ENCODE measurements around the gene VCAN.

VCAN gene

DNA sequence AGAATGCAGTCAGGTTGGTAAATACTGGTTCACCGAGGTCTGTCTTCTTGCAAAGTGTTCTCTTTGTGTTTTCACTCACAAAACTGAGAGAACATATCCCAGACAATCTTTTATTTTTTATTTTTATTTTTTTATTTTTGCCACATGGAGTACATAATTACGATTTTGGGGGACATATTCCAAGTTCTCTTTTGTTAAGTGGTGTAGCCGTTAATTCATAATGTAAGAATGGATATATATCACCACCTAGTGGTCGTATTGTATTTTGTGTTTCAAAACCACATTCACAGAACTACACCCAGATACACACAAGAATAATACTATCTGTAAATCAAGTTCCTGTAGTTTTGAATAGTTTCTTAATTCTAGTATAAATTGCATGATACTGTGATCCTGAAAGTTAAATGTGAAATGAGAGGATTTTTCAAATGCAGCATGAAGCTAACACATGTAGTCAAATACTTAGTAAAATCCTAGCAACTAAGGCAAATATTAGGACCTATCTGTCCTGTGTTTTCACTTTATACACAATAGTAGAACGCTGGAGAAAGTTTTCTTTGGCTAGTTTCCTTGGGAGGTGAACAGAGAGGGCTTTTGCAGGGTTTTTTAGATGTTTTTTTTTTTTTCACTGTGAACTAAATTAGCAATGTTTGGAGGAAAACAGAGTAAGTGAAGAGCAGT lies 92.7 kb downstream of the VCAN start:
- no peak for DNase-seq (ENCODE audit: low read depth in 2 of 2)

DNA sequence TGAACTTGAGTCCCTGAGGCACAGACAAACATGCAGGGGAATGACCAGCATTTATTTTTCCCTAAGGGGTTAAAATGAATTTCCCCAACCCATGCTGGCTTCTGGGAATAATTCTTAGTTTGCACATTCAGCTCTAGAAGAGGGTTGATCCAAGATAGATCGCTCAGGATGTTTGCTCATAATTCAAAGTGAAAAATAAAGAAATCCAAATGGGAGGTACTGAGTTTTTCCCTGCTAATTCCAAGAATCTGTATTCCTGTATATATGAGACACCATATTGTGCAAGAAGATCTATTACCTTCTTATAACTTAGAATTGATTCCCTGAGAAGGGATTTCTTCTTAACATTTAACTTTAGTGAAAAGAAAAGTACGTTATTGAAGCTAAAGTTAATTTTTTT lies 96.2 kb downstream of the VCAN start:
- no peak for DNase-seq (ENCODE audit: low read depth in 2 of 2)

DNA sequence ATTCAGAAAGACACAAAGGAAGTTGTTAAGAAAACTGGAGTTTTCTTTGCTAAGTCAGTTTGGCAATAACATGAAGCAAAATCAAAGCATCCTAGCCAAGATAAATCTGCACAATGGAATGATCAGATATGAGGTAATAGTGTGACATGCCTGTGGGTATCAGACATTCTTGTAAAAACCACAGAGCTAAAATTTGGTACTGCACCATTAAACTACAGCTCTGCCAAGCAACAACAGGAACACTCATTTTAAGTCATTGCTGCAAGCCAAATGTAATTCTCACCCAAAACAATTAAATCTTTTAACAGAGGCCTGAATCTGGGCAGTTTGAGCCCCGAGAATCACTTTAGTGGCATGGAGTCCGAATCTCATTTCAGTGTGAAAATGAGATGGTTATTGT lies 96.6 kb downstream of the VCAN start:
- no peak for DNase-seq (ENCODE audit: low read depth in 2 of 2)

DNA sequence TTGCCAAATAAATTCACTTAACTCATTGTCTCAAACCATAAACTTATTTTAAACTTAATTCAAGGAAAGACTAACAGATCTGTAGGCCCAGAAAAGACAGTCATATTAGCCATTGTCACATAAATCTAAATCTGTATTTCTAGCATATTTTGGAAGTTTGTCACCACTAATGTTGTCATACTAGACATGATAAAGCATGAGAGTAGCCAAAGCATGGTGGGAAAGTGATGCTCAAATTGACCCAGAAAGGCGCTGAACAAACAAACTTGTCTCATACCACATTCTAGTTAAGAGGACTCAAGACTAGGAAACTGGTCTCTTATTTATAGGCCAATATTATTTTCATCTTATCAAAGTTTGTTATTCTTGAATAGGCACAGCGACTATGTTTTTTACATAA lies 99.4 kb downstream of the VCAN start:
- DNase-seq (ENCODE audit: low read depth in 2 of 2) = no peak

DNA sequence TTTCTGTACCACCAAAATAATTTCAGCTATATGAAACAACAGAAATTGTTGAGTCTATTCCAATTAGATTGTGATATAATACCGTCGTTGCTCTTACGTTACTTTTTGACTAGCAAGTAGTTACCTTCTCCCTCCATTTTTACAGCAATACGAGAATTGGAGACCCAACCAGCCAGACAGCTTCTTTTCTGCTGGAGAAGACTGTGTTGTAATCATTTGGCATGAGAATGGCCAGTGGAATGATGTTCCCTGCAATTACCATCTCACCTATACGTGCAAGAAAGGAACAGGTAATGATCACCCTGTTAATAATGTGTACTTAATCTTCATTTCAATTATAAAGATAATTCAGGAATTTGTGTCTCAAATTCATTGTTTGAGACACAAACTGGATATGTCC lies 100.7 kb downstream of the VCAN start:
- DNase-seq (ENCODE audit: low read depth in 2 of 2) = no peak

- no peak for DNase-seq (ENCODE audit: low read depth in 2 of 2)
Observed at GRCh38 chr5:83576341-83576740, 104.8 kb downstream of the VCAN start.

GRCh38 chr5:83577036-83577636 lies 105.6 kb downstream of the VCAN start:
- no peak for DNase-seq (ENCODE audit: low read depth in 2 of 2)

DNA sequence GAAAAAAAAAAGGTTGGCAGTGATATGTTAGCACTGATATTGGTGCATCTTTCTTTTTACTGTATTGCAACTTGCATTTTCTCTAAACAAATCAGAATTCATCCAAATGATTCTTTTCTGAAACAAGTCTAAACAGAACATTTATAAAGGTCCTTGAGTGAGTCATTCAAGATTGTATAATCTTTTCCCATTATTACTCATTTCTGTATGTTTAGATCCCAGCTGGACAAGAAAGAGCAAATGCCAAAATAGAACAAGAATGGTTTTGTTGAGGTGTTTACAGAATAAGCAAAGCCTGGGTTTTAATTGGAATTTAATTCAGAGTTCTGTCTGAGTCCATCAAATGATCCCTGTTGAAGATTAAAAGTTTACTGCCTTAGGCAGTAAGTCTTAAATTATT lies 112.3 kb downstream of the VCAN start:
- no peak for DNase-seq (ENCODE audit: low read depth in 2 of 2)

GRCh38 chr5:83586874-83587776 lies 115.6 kb downstream of the VCAN start:
- no peak for DNase-seq (ENCODE audit: low read depth in 2 of 2)

DNA sequence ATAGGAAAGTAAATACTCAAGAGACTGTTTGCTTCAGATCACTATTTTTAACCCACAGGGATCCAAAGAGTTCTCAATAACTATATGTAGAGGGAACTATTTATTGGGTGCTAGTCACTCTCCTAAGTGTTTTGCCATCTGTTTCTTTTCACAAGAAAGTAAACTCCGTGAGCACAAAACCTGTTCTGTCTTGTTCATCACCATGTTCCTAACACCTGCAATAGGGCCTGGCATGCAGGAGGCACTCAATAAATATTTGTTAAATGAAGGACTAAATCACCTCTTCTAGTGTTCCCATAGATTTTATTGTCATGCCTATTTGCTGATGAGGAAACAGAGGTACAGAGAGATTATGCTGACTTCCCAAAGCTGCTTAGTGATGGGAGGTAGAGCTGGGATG lies 118.2 kb downstream of the VCAN start:
- DNase-seq (ENCODE audit: low read depth in 2 of 2) = no peak

DNA sequence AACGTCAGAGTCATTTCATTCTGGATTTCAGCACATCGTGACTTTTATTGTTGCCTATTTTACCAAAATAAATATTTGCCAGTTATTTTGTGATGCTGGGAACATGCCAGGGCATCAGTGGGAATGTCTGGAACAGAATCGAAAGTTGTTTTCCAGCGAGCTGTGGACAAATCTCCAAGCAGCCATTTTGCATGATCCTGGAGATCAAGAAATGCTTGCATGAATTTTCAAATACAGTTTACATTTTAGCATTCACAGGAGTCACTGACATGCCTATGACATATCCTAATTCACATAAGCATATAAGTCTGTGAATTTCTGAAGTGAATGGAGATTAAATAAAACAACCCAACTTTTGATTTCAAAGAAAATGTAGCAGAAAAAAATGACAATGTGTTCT lies 119.4 kb downstream of the VCAN start:
- no peak for DNase-seq (ENCODE audit: low read depth in 2 of 2)

DNA sequence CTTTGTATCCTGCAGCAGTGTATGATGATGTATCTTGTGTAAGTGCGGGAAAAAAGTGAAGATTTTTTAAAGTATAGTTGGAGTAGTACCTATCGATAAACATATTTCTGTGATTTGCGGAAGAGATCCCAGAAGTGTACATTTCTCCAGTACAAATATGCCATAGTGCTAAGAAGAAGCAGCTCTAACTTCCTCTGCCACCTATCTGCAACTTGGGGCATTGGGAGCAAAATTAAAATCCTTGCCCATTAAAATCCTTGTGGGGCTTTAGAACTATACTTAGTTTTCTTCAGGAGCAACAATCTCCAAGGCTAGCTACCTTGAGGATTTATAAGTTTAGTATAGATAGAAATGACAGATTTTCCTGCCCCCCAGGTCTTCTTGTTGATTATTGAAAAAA lies 123.7 kb downstream of the VCAN start:
- DNase-seq (ENCODE audit: low read depth in 2 of 2) = no peak

DNA sequence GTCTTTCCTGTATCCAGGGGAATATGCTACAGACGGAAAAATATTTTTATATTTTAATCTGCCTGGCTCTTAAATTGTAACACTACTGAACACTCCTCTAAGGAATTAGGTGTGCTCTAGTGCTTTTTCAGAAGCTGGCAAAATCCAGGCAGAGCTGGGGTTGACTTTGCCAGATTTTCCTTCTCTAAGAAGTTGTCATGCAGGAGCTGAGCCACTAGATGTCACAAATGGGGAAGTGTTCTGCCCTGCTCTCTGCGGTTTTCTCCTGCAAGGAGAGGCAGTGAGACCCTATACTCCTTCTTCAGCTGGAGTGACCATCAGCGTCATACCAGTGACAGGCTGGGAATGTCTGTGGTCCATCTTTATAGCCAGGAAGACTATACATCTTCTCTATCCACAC lies 136.6 kb downstream of the VCAN start:
- DNase-seq (ENCODE audit: low read depth in 2 of 2) = no peak

- DNase-seq (ENCODE audit: low read depth in 2 of 2) = no peak
Observed at GRCh38 chr5:83614841-83615240, 143.3 kb downstream of the VCAN start.

DNA sequence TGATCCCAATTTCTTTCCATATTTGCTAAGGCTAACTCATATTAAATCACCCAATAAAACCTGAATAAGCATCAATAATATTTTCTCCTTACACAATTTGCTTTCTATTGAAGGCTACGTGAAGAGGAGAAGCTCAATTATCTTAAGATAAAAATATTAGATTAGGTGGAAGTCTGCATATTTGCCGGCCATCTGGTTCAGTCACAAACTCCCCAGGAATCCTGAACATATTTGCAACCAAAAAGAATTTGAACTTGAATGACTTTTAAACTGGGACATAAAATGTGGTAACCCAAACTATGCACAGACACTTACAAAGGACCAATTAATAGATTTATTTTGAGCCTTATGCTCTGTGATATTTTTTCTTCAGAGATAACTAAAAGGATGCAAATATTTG lies 156.8 kb downstream of the VCAN start:
- DNase-seq (ENCODE audit: low read depth in 2 of 2) = no peak
